ENCODE data around the gene TCF12.

TCF12 gene

GRCh38 chr15:57190208-57190607 is 271.8 kb downstream of the TCF12 start:
- DNase-seq (ENCODE audit: low spot score in 2 of 2) (no peak), ATAC-seq (ENCODE audit: low read depth) (no peak)
- Mint-ChIP-seq H3K36me3 (peaks cover 28% of the 10 kb centered on the region), H3K4me1 (peaks cover 5% of the 10 kb centered on the region), H3K9me3 (no peaks in the 10 kb centered on the region), H3K27me3 (no peaks in the 10 kb centered on the region), H3K27ac (peak overlapping the region; percentile 39), H3K4me3 (no peak overlapping the region)

GRCh38 chr15:57193161-57193560 is 274.7 kb downstream of the TCF12 start:
- Mint-ChIP-seq H3K4me1 (peaks cover 5% of the 10 kb centered on the region), H3K27me3 (no peaks in the 10 kb centered on the region), H3K36me3 (peaks cover 23% of the 10 kb centered on the region), H3K27ac (no peak overlapping the region), H3K4me3 (no peak overlapping the region), H3K9me3 (no peaks in the 10 kb centered on the region)
- DNase-seq (ENCODE audit: low spot score in 2 of 2), result no peak
- ATAC-seq (ENCODE audit: low read depth), result no peak

GRCh38 chr15:57195326-57195725 is 276.9 kb downstream of the TCF12 start:
- H3K27ac Mint-ChIP-seq, result no peak overlapping the region

GRCh38 chr15:57196865-57197264 is 278.4 kb downstream of the TCF12 start:
- peaks cover 17% of the 10 kb centered on the region for H3K36me3 Mint-ChIP-seq
- ATAC-seq (ENCODE audit: low read depth), result no peak

More at GRCh38 chr15:57195326-57195725, 276.9 kb downstream of the TCF12 start:
- Mint-ChIP-seq H3K4me3 (no peak overlapping the region), H3K4me1 (peaks cover 3% of the 10 kb centered on the region), H3K9me3 (no peaks in the 10 kb centered on the region), H3K36me3 (peaks cover 23% of the 10 kb centered on the region), H3K27me3 (no peaks in the 10 kb centered on the region)
- DNase-seq (ENCODE audit: low spot score in 2 of 2) (no peak), ATAC-seq (ENCODE audit: low read depth) (no peak)

GRCh38 chr15:57198131-57198530 is 279.7 kb downstream of the TCF12 start:
- Mint-ChIP-seq H3K27me3 (no peaks in the 10 kb centered on the region), H3K9me3 (no peaks in the 10 kb centered on the region), H3K4me1 (peaks cover 4% of the 10 kb centered on the region), H3K36me3 (peaks cover 13% of the 10 kb centered on the region), H3K27ac (no peak overlapping the region), H3K4me3 (no peak overlapping the region)
- ATAC-seq (ENCODE audit: low read depth), result no peak
- no peak for DNase-seq (ENCODE audit: low spot score in 2 of 2)

More at GRCh38 chr15:57196865-57197264, 278.4 kb downstream of the TCF12 start:
- Mint-ChIP-seq H3K27ac (no peak overlapping the region), H3K4me1 (peaks cover 7% of the 10 kb centered on the region), H3K27me3 (no peaks in the 10 kb centered on the region), H3K4me3 (no peak overlapping the region), H3K9me3 (no peaks in the 10 kb centered on the region)
- no peak for DNase-seq (ENCODE audit: low spot score in 2 of 2)

GRCh38 chr15:57198654-57199291 is 280.3 kb downstream of the TCF12 start:
- H3K27me3 Mint-ChIP-seq, result no peaks in the 10 kb centered on the region
- DNase-seq (ENCODE audit: low spot score in 2 of 2) (no peak), ATAC-seq (ENCODE audit: low read depth) (no peak)
- H3K4me1 Mint-ChIP-seq, result peaks cover 4% of the 10 kb centered on the region
- no peak overlapping the region for H3K27ac Mint-ChIP-seq
- H3K9me3 Mint-ChIP-seq, result no peaks in the 10 kb centered on the region
- H3K36me3 Mint-ChIP-seq, result peaks cover 10% of the 10 kb centered on the region
- no peak overlapping the region for H3K4me3 Mint-ChIP-seq

- Mint-ChIP-seq H3K27ac (peak overlapping the region; percentile 21), H3K9me3 (no peaks in the 10 kb centered on the region), H3K4me1 (peaks cover 10% of the 10 kb centered on the region), H3K36me3 (peaks cover 9% of the 10 kb centered on the region), H3K27me3 (no peaks in the 10 kb centered on the region), H3K4me3 (no peak overlapping the region)
- DNase-seq (ENCODE audit: low spot score in 2 of 2) (no peak), ATAC-seq (ENCODE audit: low read depth) (no peak)
Measured at GRCh38 chr15:57201578-57201977, 283.1 kb downstream of the TCF12 start.

GRCh38 chr15:57203906-57204305 is 285.5 kb downstream of the TCF12 start:
- Mint-ChIP-seq H3K36me3 (peaks cover 3% of the 10 kb centered on the region), H3K9me3 (no peaks in the 10 kb centered on the region), H3K27ac (peak overlapping the region; percentile 35), H3K4me1 (peaks cover 10% of the 10 kb centered on the region), H3K27me3 (no peaks in the 10 kb centered on the region), H3K4me3 (no peak overlapping the region)
- ATAC-seq (ENCODE audit: low read depth) (no peak), DNase-seq (ENCODE audit: low spot score in 2 of 2) (no peak)

GRCh38 chr15:57205027-57205855 is 286.8 kb downstream of the TCF12 start:
- H3K27me3 Mint-ChIP-seq, result no peaks in the 10 kb centered on the region
- H3K27ac Mint-ChIP-seq, result peak overlapping the region; percentile 75
- H3K4me1 Mint-ChIP-seq, result peaks cover 14% of the 10 kb centered on the region
- H3K36me3 Mint-ChIP-seq, result peaks cover 9% of the 10 kb centered on the region
- no peaks in the 10 kb centered on the region for H3K9me3 Mint-ChIP-seq
- H3K4me3 Mint-ChIP-seq, result no peak overlapping the region
- ATAC-seq (ENCODE audit: low read depth) (no peak), DNase-seq (ENCODE audit: low spot score in 2 of 2) (no peak)

GRCh38 chr15:57205996-57206395 is 287.6 kb downstream of the TCF12 start:
- Mint-ChIP-seq H3K36me3 (peaks cover 9% of the 10 kb centered on the region), H3K9me3 (no peaks in the 10 kb centered on the region), H3K27ac (peak overlapping the region; percentile 75), H3K4me3 (no peak overlapping the region), H3K27me3 (no peaks in the 10 kb centered on the region), H3K4me1 (peaks cover 18% of the 10 kb centered on the region)
- DNase-seq (ENCODE audit: low spot score in 2 of 2), result no peak
- ATAC-seq (ENCODE audit: low read depth), result no peak

- H3K4me3 Mint-ChIP-seq, result no peak overlapping the region
- H3K36me3 Mint-ChIP-seq, result peaks cover 6% of the 10 kb centered on the region
- H3K4me1 Mint-ChIP-seq, result peaks cover 24% of the 10 kb centered on the region
- peak in 1 of 2 donors; percentile 14 for DNase-seq (ENCODE audit: low spot score in 2 of 2)
- peak; percentile 74 for ATAC-seq (ENCODE audit: low read depth)
- H3K27ac Mint-ChIP-seq, result no peak overlapping the region
- H3K27me3 Mint-ChIP-seq, result no peaks in the 10 kb centered on the region
- no peaks in the 10 kb centered on the region for H3K9me3 Mint-ChIP-seq
Measured at GRCh38 chr15:57213862-57214261, 295.4 kb downstream of the TCF12 start.

- H3K4me3 Mint-ChIP-seq, result no peak overlapping the region
- ATAC-seq (ENCODE audit: low read depth) (no peak), DNase-seq (ENCODE audit: low spot score in 2 of 2) (no peak)
- no peaks in the 10 kb centered on the region for H3K27me3 Mint-ChIP-seq
- no peaks in the 10 kb centered on the region for H3K36me3 Mint-ChIP-seq
- peaks cover 24% of the 10 kb centered on the region for H3K4me1 Mint-ChIP-seq
- no peaks in the 10 kb centered on the region for H3K9me3 Mint-ChIP-seq
- no peak overlapping the region for H3K27ac Mint-ChIP-seq
Measured at GRCh38 chr15:57215326-57215725, 296.9 kb downstream of the TCF12 start.

- Mint-ChIP-seq H3K4me3 (no peak overlapping the region), H3K9me3 (no peaks in the 10 kb centered on the region), H3K27me3 (no peaks in the 10 kb centered on the region), H3K4me1 (peaks cover 21% of the 10 kb centered on the region), H3K27ac (no peak overlapping the region), H3K36me3 (no peaks in the 10 kb centered on the region)
- DNase-seq (ENCODE audit: low spot score in 2 of 2), result no peak
- ATAC-seq (ENCODE audit: low read depth), result no peak
Measured at GRCh38 chr15:57215881-57216280, 297.4 kb downstream of the TCF12 start.

- Mint-ChIP-seq H3K4me3 (no peak overlapping the region), H3K27me3 (no peaks in the 10 kb centered on the region), H3K4me1 (peaks cover 24% of the 10 kb centered on the region), H3K9me3 (no peaks in the 10 kb centered on the region), H3K36me3 (no peaks in the 10 kb centered on the region), H3K27ac (no peak overlapping the region)
- DNase-seq (ENCODE audit: low spot score in 2 of 2) (no peak), ATAC-seq (ENCODE audit: low read depth) (no peak)
Measured at GRCh38 chr15:57216288-57216687, 297.8 kb downstream of the TCF12 start.
